Heart left ventricle (tissue), 13 donors: ENCODE results near the gene HHIPL1.

Source experiments
- CTCF ChIP-seq, 12 donors: fragments of 200-600 bp; sonication (generic) in 4 of 12; IDR thresholded peaks; one replicate each; pipeline versions ENCODE4 v1.5.0 to v1.8.0; 2018 to 2022; ENCODE audit warnings: antibody characterized with exemption in 12 of 12, mild to moderate bottlenecking in 5 of 12
- POLR2A ChIP-seq, 2 donors: fragments of 450-650 bp; IDR thresholded peaks; one replicate each; pipeline ENCODE4 v1.6.1; 2017; ENCODE audit warnings: antibody characterized with exemption in 2 of 2, mild to moderate bottlenecking in 2 of 2, moderate library complexity in 2 of 2
- donor health status: ischemic (EF 13 %, LVEDD 7.1; RV severe dilation, severe dysfunction).
- donor health status: DM: no; HTN: yes; CAD: no.
- donor health status: DM: no; HTN: no; CAD: no.
- donor health status: ischemic (EF 25% LVEDD 6.9; RV normal size, moderate dysfunction).
- donor health status: ischemic (EF 25% LVEDD 5.7; RV mildly dilated, moderate dysfunction).
- donor health status: ischemic (EF 35%, LVEDD 5.7; RV mildly dilated, moderate dysfunction).
- donor health status: nonischemic (EF 11% LVEDD 7.7; RV severe dilation, severe dysfunction).
- donor health status: DM: yes; HTN: yes; CAD: no.
- donor health status: PGD.
- donor health status: ischemic (EF 29% LVEDD 5.4; RV normal size, mild dysfunction).
- donor health status: nonischemic (EF 23%, LVEDD 6.1; RV moderate dilation, normal function).

DNA sequence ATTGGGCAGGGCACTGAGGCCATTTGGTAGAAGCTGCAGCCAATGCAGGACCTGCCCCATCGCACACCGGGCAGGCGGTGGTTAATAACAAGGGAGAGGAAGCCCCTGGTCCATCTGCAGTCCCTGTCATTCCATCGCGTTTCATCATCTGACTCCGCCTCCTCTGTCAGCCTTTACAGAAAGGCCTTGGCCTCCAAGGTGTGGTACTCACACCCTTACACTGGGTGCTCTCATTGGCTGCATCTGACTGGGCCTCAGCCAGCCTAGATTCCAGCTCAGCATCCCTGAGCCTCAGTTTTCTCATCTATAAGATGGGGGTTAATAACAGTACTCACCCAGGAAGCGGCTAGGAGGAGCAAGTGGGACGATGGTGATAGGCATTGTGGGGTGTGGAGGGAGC is 14.7 kb upstream of the HHIPL1 start:
- TF ChIP-seq CTCF (IDR thresholded peaks at IDR 0.05) (no peak), POLR2A (IDR thresholded peaks at IDR 0.05) (no peak)
